Tibial nerve (tissue), 4 donors: Measurements from ENCODE around the gene GALNT5.

Experiments used
- EP300 ChIP-seq, 2 donors: sonication (generic); formaldehyde crosslinking; IDR thresholded peaks; one replicate each; pipeline ENCODE4 v1.6.1; 2017; ENCODE audit warnings: antibody characterized with exemption in 2 of 2, mild to moderate bottlenecking in 1 of 2
- POLR2A ChIP-seq, 2 donors: fragments of 450-650 bp; IDR thresholded peaks; one replicate each; pipeline ENCODE4 v1.6.1; 2017; ENCODE audit warnings: antibody characterized with exemption in 2 of 2, mild to moderate bottlenecking in 2 of 2, moderate library complexity in 2 of 2
- TF ChIP-seq, protein P1 (sequence below), 5 experiments: fragments of 200-600 bp in 3 of 5; fragments of 450-650 bp in 2 of 5; sonication (generic) in 3 of 5; IDR thresholded peaks; one replicate each; pipeline ENCODE4 v1.5.1; 2016 to 2019; ENCODE audit warnings: antibody characterized with exemption in 5 of 5, mild to moderate bottlenecking in 3 of 5, moderate library complexity in 2 of 5

DNA sequence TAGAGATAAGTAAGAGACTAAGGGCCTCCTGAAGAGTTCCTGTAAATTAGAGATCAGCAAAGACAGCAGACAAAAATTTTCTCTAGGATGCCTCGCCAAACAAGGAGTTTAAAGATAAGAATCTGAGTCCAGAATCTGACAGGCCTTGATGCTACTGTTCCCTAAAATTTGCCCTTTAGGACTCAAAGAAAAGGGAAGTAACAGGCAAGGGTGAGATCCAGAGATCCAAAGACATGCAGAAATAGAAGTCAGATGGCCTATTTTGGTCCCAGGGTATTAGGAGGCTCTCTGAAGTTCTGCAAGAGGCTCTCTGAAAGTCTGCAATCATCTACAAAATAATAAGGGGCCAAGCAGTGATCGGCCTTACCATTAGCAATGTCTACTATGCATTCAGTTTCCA, 33.0 kb downstream of the GALNT5 start:
- TF ChIP-seq, protein P1, sequence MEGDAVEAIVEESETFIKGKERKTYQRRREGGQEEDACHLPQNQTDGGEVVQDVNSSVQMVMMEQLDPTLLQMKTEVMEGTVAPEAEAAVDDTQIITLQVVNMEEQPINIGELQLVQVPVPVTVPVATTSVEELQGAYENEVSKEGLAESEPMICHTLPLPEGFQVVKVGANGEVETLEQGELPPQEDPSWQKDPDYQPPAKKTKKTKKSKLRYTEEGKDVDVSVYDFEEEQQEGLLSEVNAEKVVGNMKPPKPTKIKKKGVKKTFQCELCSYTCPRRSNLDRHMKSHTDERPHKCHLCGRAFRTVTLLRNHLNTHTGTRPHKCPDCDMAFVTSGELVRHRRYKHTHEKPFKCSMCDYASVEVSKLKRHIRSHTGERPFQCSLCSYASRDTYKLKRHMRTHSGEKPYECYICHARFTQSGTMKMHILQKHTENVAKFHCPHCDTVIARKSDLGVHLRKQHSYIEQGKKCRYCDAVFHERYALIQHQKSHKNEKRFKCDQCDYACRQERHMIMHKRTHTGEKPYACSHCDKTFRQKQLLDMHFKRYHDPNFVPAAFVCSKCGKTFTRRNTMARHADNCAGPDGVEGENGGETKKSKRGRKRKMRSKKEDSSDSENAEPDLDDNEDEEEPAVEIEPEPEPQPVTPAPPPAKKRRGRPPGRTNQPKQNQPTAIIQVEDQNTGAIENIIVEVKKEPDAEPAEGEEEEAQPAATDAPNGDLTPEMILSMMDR (IDR thresholded peaks at IDR 0.05) = no peak
- no peak for TF ChIP-seq EP300 (IDR thresholded peaks at IDR 0.05)
- TF ChIP-seq POLR2A (IDR thresholded peaks at IDR 0.05) = no peak
